ENCODE results near the gene SELPLG. TPM values are rescaled to one million over a fixed set of nuclear protein-coding genes. Genes with fewer than 3 reads are reported as not detected.
A peak's percentile ranks its signal among the peaks of the same experiment; 100 is the strongest.

Gene SELPLG
- total RNA-seq, 4 donors from 2014 or later: 2.4 to 9.4 (median 5.9) TPM

DNA sequence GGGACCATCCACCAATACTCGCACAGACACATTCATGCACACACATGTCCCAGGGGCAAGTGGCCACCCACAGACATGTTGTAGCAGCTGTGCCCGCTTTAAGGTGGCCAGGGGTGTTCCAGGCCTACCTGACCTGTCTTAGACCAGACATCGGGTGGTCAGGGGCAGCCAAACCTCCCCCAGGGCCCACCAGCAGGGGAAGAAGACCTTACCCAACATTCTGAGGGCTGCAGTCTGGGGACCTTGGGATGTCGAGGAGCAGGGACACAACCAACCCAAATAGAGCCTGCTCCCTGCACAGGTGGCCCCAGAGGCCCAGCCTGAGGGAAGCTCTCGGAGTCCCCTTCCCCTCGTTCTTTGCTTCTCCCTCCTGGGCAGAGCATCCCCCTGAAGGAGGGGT, 34.2 kb downstream of the SELPLG start:
- Histone ChIP-seq H3K4me3 (no peak overlapping the region), H3K9me3 (no peaks in the 10 kb centered on the region), H3K27ac (no peak overlapping the region), H3K27me3 (no peaks in the 10 kb centered on the region), H3K36me3 (no peaks in the 10 kb centered on the region), H3K4me1 (no peaks in the 10 kb centered on the region)
- TF ChIP-seq, protein P1, sequence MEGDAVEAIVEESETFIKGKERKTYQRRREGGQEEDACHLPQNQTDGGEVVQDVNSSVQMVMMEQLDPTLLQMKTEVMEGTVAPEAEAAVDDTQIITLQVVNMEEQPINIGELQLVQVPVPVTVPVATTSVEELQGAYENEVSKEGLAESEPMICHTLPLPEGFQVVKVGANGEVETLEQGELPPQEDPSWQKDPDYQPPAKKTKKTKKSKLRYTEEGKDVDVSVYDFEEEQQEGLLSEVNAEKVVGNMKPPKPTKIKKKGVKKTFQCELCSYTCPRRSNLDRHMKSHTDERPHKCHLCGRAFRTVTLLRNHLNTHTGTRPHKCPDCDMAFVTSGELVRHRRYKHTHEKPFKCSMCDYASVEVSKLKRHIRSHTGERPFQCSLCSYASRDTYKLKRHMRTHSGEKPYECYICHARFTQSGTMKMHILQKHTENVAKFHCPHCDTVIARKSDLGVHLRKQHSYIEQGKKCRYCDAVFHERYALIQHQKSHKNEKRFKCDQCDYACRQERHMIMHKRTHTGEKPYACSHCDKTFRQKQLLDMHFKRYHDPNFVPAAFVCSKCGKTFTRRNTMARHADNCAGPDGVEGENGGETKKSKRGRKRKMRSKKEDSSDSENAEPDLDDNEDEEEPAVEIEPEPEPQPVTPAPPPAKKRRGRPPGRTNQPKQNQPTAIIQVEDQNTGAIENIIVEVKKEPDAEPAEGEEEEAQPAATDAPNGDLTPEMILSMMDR (IDR thresholded peaks at IDR 0.05): no peak
- no peak for TF ChIP-seq POLR2A (IDR thresholded peaks at IDR 0.05)
- DNase-seq: no peak

DNA sequence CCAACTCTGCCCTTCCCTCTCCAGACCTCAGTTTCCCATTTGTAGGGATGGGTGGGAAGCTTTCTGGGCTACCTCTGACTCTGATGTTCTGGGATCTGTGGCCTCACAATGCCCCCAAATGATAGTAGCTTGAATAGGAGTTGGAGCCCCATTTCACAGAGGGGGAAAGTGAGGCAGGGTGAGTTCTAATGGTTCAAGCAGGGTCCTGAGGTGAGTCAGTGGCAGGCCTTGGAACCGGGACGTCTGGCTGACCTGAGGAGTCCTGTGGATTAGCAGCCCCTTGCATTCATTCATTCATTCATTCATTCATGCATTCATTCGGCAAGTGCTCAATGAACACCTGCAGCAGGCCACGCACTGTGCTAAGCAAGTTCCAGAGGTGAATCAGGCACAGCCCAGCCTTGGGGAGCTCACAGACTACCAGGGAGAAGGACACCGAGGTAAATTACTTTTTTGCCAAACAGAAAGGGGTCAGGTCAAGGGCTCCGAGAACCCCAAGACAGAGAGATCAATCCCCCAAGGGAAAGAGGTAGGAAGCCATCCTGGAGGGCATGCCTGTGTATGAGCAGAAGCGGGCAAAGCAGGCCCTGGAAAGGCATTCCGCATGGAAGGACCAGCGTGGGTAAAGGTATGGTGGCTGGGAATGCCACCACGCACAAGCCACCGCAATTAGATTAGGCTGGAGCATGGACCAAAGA, 35.0 kb downstream of the SELPLG start:
- H3K4me3 ChIP-seq: no peak overlapping the region
- no peaks in the 10 kb centered on the region for H3K27me3 ChIP-seq
- no peak for DNase-seq
- TF ChIP-seq, protein P1 (IDR thresholded peaks at IDR 0.05): no peak
- TF ChIP-seq POLR2A (IDR thresholded peaks at IDR 0.05): no peak
- no peaks in the 10 kb centered on the region for H3K36me3 ChIP-seq
- H3K9me3 ChIP-seq: no peaks in the 10 kb centered on the region
- peak overlapping the region in 3 of 4 donors; percentile 50 to 58 (median 51) for H3K27ac ChIP-seq
- H3K4me1 ChIP-seq: no peaks in the 10 kb centered on the region

DNA sequence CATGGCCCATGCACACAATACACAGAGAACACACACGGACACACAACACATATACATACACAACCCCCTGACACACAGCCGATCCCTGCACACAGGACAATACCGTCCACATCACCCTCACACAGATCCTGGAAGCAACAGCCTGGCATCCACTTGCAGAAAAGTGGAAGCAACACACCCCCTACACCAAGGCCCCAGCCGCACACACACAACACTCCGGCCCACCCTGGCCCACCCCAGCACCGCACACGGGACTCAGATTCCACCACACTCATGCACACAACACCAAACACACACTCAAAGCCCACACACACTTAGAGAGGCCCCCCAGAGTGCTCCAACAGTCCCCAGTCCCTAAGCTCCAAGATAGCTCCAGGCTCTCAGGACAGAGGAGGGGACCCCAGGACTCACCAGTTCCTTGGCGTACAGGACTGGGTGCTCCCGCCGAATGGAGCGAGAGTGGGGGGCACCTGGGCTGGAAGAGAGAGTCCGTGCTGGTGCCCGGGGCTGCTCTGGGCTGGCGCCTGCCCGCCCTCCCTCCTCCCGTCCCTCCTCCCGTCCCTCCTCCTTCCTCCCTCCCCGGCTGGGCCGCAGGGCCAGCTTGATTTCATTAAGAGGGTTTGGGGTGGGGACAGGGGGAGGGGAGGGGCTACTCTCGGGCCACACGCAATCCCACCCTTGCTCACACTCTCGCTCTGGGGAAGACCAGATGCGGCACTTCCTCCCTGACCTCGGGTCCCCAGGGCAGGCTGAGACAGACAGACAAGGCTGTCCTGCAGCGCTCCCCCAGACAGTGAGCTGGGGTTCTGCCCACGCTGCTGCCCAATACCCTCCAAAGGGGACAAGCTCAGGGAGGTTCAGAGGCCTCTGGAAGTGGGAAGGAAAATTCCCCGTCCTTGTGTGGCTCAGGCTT, 35.9 kb downstream of the SELPLG start, which contains the start of gene TMEM119:
Gene TMEM119, minus strand, starts transcription at position 526 of the 913 bp plus-strand sequence. CDS start 5,701 bp downstream, outside the sequence.
- H3K9me3 ChIP-seq: no peaks in the 10 kb centered on the region
- H3K27ac ChIP-seq: peak within 1 kb of the TSS in 3 of 4 donors; percentile 50 to 58 (median 51)
- no peaks in the 10 kb centered on the region for H3K27me3 ChIP-seq
- TF ChIP-seq, protein P1 (IDR thresholded peaks at IDR 0.05): no peak
- no peak for TF ChIP-seq POLR2A (IDR thresholded peaks at IDR 0.05)
- DNase-seq: no peak
- H3K4me1 ChIP-seq: no peaks in the 10 kb centered on the region
- H3K4me3 ChIP-seq: peak within 1 kb of the TSS; percentile 7 to 40 (median 14)
- H3K36me3 ChIP-seq: no peaks in the 10 kb centered on the region

DNA sequence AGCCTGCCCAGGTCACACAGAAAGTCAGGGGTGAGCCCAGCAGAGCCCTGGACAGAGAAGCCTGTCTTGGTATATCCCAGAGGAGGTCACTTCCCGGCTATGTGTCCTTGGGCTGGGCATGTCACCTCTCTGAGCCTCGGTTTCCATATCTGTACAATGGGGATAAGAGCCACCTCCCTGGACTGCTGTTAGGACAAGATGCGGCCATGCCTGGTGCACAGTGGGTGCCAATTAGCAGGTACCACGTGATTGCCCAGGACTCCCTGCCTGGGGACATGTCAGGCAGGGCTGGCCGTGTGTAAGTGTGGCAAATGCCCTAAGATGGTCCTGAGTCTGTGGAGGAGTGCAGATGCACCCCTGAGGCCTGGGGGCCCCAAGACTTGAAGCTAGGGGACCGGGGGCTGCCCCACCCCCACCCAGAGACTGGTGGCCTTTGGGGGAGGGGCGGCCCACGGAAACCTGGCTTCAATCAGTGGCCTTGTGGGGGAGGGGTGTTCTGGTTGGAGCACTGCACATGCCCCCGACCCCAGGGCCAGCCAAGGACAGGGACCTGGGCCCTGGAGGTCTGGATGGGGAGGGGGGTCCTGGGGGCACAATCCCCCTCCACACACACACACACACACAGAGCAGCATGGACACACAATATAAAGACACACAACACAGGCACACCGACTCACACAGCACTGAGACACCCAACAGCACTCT, 36.7 kb downstream of the SELPLG start:
- no peak for DNase-seq
- no peaks in the 10 kb centered on the region for H3K9me3 ChIP-seq
- H3K36me3 ChIP-seq: no peaks in the 10 kb centered on the region
- TF ChIP-seq POLR2A (IDR thresholded peaks at IDR 0.05): no peak
- TF ChIP-seq, protein P1 (IDR thresholded peaks at IDR 0.05): no peak
- peak overlapping the region in 3 of 4 donors; percentile 50 to 58 (median 51) for H3K27ac ChIP-seq
- H3K4me1 ChIP-seq: no peaks in the 10 kb centered on the region
- H3K27me3 ChIP-seq: no peaks in the 10 kb centered on the region
- peak overlapping the region; percentile 7 to 40 (median 14) for H3K4me3 ChIP-seq

All from Peyer's patch (tissue), 4 donors.